HG03103 (cell line): ENCODE results near the gene CUL3.
"Not testable (repeated sequence)": the region's sequence is repeated elsewhere in the genome, so short reads cannot be mapped to it uniquely, and the experiment has no call there.

Experiments used
- ATAC-seq: cut with Tn5 transposase; IDR thresholded peaks from one replicate; pipeline ENCODE4 v1.9.1; 2021; ENCODE audit warnings: low read depth; ENCODE audit not compliant: unreplicated experiment

CUL3 gene

GRCh38 chr2:224583033-224583432 lies 2.1 kb downstream of the CUL3 start:
- ATAC-seq, result not testable (repeated sequence)

DNA sequence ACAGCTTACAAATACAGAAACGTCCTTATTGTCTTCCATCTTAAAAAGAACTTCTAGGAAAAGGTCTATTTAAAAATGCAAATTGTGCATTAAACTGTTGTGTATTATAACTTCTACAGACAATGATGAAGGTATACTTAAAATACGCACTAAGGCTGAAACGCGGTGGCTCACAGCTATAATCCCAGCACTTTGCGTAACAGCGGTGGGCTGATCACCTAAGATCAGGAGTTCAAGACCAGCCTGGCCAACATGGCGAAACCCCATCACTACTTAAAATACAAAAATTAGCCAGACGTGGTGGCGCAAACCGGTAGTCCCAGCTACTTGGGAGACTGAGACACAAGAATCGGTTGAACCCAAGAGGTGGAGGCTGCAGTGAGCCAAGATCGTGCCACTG lies 4.9 kb downstream of the CUL3 start:
- ATAC-seq, result no peak

DNA sequence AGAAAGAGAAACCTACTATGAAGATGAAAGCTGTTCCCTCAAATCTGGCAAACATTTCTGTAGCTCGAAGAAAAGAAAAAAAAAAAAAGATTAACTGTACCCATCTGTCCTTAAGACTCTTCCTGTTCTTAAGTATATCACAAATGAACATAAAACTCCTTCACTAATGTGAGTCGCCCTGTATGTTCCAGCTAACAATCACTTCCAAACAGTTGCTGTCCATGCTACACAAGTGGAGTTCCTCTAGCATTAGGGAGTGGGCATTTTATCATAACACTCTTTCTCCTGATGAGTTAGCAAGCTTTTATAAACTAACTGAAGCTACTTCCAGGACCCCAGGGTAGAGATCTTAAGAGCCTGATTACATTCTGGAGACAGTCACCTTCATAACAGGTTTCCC lies 5.8 kb downstream of the CUL3 start:
- no peak for ATAC-seq

GRCh38 chr2:224577541-224577940 lies 7.6 kb downstream of the CUL3 start:
- no peak for ATAC-seq

- peak; percentile 65 for ATAC-seq
Observed at GRCh38 chr2:224576088-224576715, 9.0 kb downstream of the CUL3 start.

- no peak for ATAC-seq
Observed at GRCh38 chr2:224574423-224575084, 10.6 kb downstream of the CUL3 start.

- ATAC-seq, result no peak
Observed at GRCh38 chr2:224573724-224574123, 11.4 kb downstream of the CUL3 start.

GRCh38 chr2:224572338-224572737 lies 12.8 kb downstream of the CUL3 start:
- ATAC-seq, result no peak

GRCh38 chr2:224570328-224570993 lies 14.7 kb downstream of the CUL3 start:
- no peak for ATAC-seq

GRCh38 chr2:224569654-224570053 lies 15.5 kb downstream of the CUL3 start:
- no peak for ATAC-seq

DNA sequence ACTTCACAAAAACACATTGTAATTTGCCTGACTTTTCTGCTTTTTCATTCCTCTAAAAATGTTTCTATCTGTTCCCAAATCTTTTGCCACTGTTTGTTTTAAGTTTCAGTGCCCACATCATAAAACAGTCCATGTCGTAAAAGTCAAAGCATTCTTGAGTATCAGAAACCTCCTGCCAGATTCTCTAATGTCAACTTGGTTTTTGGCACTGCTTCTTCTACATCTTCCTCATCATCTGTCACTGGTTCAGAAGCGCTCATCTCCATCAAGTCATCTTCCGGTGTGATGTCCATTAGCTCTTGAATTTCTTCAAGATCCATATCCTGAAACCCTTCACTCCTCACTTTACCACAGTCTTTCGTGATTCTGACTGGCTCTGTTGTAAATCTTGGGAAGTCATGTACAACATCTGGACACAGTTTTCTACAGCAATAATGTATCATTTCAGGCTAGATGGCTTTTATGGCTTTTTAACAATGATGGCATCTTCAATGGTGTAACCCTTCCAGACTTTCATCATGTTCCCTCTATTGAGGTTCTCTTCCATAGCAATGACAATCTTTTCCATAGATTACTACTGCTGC lies 19.6 kb downstream of the CUL3 start:
- ATAC-seq, result no peak

DNA sequence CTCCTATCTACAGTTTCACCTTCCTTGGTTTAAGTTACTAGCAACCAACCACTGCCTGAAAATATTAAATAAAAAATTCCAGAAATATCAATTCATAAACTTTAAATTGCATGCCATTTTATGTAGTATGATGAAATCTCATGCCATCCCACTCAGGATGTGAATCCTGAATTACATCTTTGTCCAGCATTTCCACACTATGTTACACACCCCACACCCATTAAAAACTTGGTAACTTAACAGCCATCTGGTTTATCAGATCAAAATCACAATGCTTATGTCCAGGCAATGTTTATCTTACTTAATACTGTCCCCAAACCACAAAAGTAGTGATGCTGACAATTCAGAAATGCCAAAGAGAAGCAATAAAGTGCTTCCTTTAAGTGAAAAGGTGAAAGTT lies 21.6 kb downstream of the CUL3 start:
- ATAC-seq, result no peak

- ATAC-seq, result no peak
Observed at GRCh38 chr2:224562831-224563230, 22.3 kb downstream of the CUL3 start.

DNA sequence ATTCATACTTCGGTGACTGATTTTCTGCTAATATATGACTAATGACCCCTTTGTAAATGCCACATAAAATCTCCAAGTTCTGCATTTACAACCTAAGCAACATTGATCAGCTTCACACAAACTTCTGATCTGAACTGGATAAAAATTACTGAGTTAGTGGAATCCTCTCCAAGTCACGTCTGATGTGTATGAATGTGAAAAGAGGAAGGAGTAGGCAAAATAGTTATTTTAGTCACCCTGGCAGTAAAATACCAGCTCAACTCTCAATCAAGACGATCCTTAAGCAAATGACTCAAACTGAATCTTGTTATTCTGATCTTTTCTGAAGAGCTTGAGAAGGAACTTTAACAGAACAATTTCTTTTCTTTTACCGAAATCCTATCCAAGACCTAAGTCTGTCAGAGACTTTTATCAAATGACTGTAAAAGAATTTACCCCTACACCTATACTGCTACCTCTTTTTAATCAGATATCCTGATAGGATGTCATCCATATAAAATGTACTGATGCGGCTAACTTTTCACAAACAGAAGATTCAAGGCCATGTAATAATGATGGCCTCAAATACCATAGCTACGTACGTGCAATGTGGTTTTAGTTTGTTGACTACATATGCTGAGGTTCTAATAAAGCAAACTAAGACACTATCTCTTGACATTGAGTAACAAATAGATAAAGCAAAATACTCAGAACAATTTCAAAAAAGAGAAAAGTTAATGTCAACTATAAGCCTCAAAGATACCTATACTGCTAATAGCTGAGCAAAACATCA lies 23.7 kb downstream of the CUL3 start:
- peak; percentile 67 for ATAC-seq

GRCh38 chr2:224560549-224560948 lies 24.6 kb downstream of the CUL3 start:
- no peak for ATAC-seq

- no peak for ATAC-seq
Observed at GRCh38 chr2:224557610-224558009, 27.6 kb downstream of the CUL3 start.

- ATAC-seq, result no peak
Observed at GRCh38 chr2:224556381-224556780, 28.8 kb downstream of the CUL3 start.

DNA sequence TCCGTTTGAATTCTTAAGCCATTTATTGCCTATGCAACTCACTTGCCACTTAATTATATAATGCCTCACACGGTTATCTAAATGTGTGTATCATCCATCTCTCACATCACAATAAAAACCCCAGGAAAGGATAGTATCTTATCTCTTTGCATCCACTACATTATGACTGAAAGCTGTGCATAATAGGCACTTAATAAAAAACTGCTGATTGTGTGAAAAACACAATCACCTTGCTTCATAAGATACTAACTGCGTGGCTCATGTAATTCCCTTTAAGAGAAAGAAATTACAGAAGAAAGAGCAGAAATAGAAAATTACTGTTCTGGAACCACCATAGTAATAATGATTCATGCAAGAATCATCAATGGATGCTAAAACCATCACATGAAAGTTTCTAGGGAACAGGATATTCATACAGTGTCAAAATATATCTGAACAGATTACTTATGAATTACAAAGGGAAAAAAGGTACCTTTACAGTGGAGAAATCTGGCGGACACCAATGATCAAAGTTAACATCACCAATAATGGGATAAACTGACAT lies 29.3 kb downstream of the CUL3 start:
- ATAC-seq, result no peak

GRCh38 chr2:224552771-224553170 lies 32.4 kb downstream of the CUL3 start:
- ATAC-seq, result no peak

DNA sequence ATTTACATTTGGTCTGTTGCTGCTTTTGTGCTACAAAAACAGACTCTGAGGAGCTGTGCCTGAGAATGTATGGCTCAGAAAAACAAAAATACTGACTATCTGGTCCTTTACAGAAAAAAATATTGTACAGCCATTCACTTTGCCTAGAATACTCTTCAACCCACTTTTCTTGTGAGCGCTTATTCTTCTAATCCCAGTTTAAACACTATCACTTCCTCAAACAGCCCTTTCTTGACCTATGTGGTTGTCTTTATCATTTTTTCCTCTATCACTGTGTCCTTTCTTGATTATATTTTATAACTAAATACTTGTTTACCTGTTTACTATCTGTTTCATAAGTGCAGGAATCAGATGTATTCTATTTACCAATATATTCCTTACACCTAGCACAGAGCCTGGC lies 33.5 kb downstream of the CUL3 start:
- ATAC-seq, result no peak

GRCh38 chr2:224546926-224547325 lies 38.2 kb downstream of the CUL3 start:
- no peak for ATAC-seq
